Muscle of leg (tissue), 9 donors: ENCODE results near the gene GLIPR1. TPM values are rescaled to one million over a fixed set of nuclear protein-coding genes. Genes with fewer than 3 reads are reported as not detected.

Source experiments
- polyA plus RNA-seq, 8 donors: library from polyadenylated mRNA; unstranded; fragments of 120-200 nt; gene quantifications; one replicate each; pipeline versions ENCODE4 v1.2.1 to v1.2.3, GENCODE V29; 2013; ENCODE audit warnings: inconsistent platforms in 1 of 8, low replicate concordance in 1 of 8; ENCODE audit not compliant: insufficient read length in 8 of 8, insufficient read depth in 1 of 8
- total RNA-seq: library from RNA; stranded (reverse); fragments of 120-200 nt; gene quantifications from one replicate; pipeline ENCODE4 v1.2.4, GENCODE V29; 2013

The GLIPR1 gene
- total and polyA plus RNA-seq, 9 donors = 8.0 to 21.2 (median 10.0) TPM

Other genes starting within 250 kb of the GLIPR1 start
- 4.0 TPM for gene CAPS2, start 150.4 kb upstream of the GLIPR1 start, total RNA-seq
- 1 to 10 TPM; 1.3 to 2.9 (median 1.9) TPM for gene CAPS2, start 150.4 kb upstream of the GLIPR1 start, polyA plus RNA-seq
- gene GLIPR1L1, start 146.1 kb upstream of the GLIPR1 start, total RNA-seq = not detected
- gene GLIPR1L1, start 146.1 kb upstream of the GLIPR1 start, polyA plus RNA-seq = under 1 TPM in 4 of 8 donors, not detected in 4; 0.18 to 0.33 (median 0.29) TPM
- 1.5 TPM for gene GLIPR1L2, start 89.7 kb upstream of the GLIPR1 start, total RNA-seq
- gene GLIPR1L2, start 89.7 kb upstream of the GLIPR1 start, polyA plus RNA-seq = 1 to 10 TPM in 6 of 8 donors, under 1 TPM in 2; 0.54 to 1.9 (median 1.6) TPM
- 66.9 TPM for gene KRR1, start 30.9 kb downstream of the GLIPR1 start, total RNA-seq
- 10 to 100 TPM; 36.0 to 60.2 (median 49.7) TPM for gene KRR1, start 30.9 kb downstream of the GLIPR1 start, polyA plus RNA-seq